ENCODE results near the gene PA2G4. TPM values are rescaled to one million over a fixed set of nuclear protein-coding genes. Genes with fewer than 3 reads are reported as not detected.
"Not testable (repeated sequence)": the region's sequence is repeated elsewhere in the genome, so short reads cannot be mapped to it uniquely, and the experiment has no call there.

The PA2G4 gene
- total and polyA plus RNA-seq, 12 donors, result 64.3 to 148 (median 74.4) TPM

- WGBS, 2 donors, result 0% methylated on average over 34 of the region's 34 CpGs
- DNase-seq, result peak; percentile 92 to 95
- Histone ChIP-seq H3K4me1 (peaks cover 0 to 44% (median 32%) of the 10 kb centered on the region in 9 donors), H3K9me3 (no peaks in the 10 kb centered on the region), H3K27me3 (no peaks in the 10 kb centered on the region), H3K36me3 (peaks cover 0 to 47% (median 33%) of the 10 kb centered on the region in 9 donors), H3K4me3 (peak within 1 kb of the TSS; percentile 53 to 84 (median 74)), H3K27ac (peak within 1 kb of the TSS; percentile 78 to 95 (median 91))
- peak in 1 of 9 donors; percentile 4 for TF ChIP-seq CTCF (IDR thresholded peaks at IDR 0.05)
- ATAC-seq, result peak; percentile 73 to 89 (median 82)
- intact Hi-C loops (cut with DNase I), result loop anchor here in 6 of 10 donors (5.0 to 10.0 kb wide), 8 partner anchors 39 to 382 kb away; partner anchors contain the start of genes SPRYD4 (in 4 of the 6), GDF11 (in 1 of the 6), NABP2 (in 1 of the 6) and RNF41 (in 1 of the 6)
Measured at GRCh38 chr12:56116267-56117081, 12.1 kb downstream of the PA2G4 start, which contains the start of gene RPL41. Gene RPL41, plus strand, starts transcription at chr12:56116633.

GRCh38 chr12:56117082-56117706, 12.8 kb downstream of the PA2G4 start:
- H3K9me3 ChIP-seq, H3K27me3 ChIP-seq, ATAC-seq: not testable (repeated sequence)
- WGBS, 2 donors, result 2 to 4% methylated on average over 11 to 12 of the region's 16 CpGs
- peak overlapping the region; percentile 53 to 84 (median 74) for H3K4me3 ChIP-seq
- peaks cover 0 to 47% (median 26%) of the 10 kb centered on the region in 9 donors for H3K36me3 ChIP-seq
- DNase-seq, result peak in 1 of 2 donors; percentile 31
- H3K4me1 ChIP-seq, result peaks cover 0 to 48% (median 33%) of the 10 kb centered on the region in 9 donors
- intact Hi-C loops (cut with DNase I), result loop anchor here in 6 of 10 donors (5.0 to 10.0 kb wide), 8 partner anchors 40 to 382 kb away; partner anchors contain the start of genes SPRYD4 (in 4 of the 6), GDF11 (in 1 of the 6), NABP2 (in 1 of the 6) and RNF41 (in 1 of the 6)
- peak overlapping the region; percentile 78 to 95 (median 91) for H3K27ac ChIP-seq

GRCh38 chr12:56117778-56118687, 13.7 kb downstream of the PA2G4 start, which contains the start of gene ZC3H10:
Gene ZC3H10, plus strand, starts transcription at chr12:56118266. Its CDS starts 2,297 bp downstream, at chr12:56120563.
- peak within 1 kb of the TSS; percentile 82 to 95 (median 91) for H3K27ac ChIP-seq
- peak; percentile 81 to 91 (median 88) for ATAC-seq
- peak; percentile 93 to 97 for DNase-seq
- intact Hi-C loops (cut with DNase I), result loop anchor here in 7 of 10 donors (1.0 to 10.0 kb wide), 14 partner anchors 41 to 383 kb away; partner anchors contain the start of genes SPRYD4 (in 5 of the 7), NABP2 (in 4 of the 7), MYL6 (in 2 of the 7) and SMARCC2 (in 2 of the 7)
- H3K27me3 ChIP-seq, result no peaks in the 10 kb centered on the region
- no peaks in the 10 kb centered on the region for H3K9me3 ChIP-seq
- peaks cover 0 to 46% (median 18%) of the 10 kb centered on the region in 9 donors for H3K36me3 ChIP-seq
- TF ChIP-seq CTCF (IDR thresholded peaks at IDR 0.05), result peak in 8 of 9 donors; percentile 43 to 78 (median 52)
- 1% methylated on average over 56 to 61 of the region's 61 CpGs for WGBS, 2 donors
- peak within 1 kb of the TSS; percentile 53 to 84 (median 74) for H3K4me3 ChIP-seq
- peaks cover 0 to 56% (median 38%) of the 10 kb centered on the region in 9 donors for H3K4me1 ChIP-seq

Data from heart right ventricle (tissue), 16 donors.